Neural cell (in vitro differentiated cells): ENCODE results near the gene PSEN1. TPM values are rescaled to one million over a fixed set of nuclear protein-coding genes. Genes with fewer than 3 reads are reported as not detected.

Experiments used
- H2AFZ ChIP-seq: fragments of 200-600, 300-800 bp; sonication (generic), shearing (Covaris generic); 2 replicates; pipeline ENCODE4 v1.6.0; 2014; ENCODE audit warnings: low read depth, mild to moderate bottlenecking, antibody characterized with exemption, low read length, moderate library complexity
- H3F3A ChIP-seq: fragments of 200-600 bp; shearing (Covaris generic); 2 replicates; pipeline ENCODE4 v1.6.1; 2016; ENCODE audit warnings: mild to moderate bottlenecking, moderate library complexity, mixed read lengths, antibody characterized with exemption, low read length; ENCODE audit not compliant: insufficient read depth, poor library complexity, severe bottlenecking
- H3K27ac ChIP-seq: fragments of 200-600, 300-800 bp; sonication (generic), shearing (Covaris generic); 2 replicates; pipeline ENCODE4 v1.5.1; 2014; ENCODE audit warnings: mild to moderate bottlenecking, low read length, moderate library complexity
- H3K27me3 ChIP-seq: fragments of 300-800, 200-600 bp; sonication (generic), shearing (Covaris generic); 2 replicates; pipeline ENCODE4 v1.6.0; 2014; ENCODE audit warnings: mild to moderate bottlenecking, low read depth, low read length, moderate library complexity; ENCODE audit not compliant: insufficient read depth
- H3K36me3 ChIP-seq: fragments of 300-800, 200-600 bp; sonication (generic), shearing (Covaris generic); 2 replicates; pipeline ENCODE4 v1.5.1; 2014; ENCODE audit warnings: mild to moderate bottlenecking, antibody characterized with exemption, low read length, moderate library complexity; ENCODE audit not compliant: insufficient read depth
- H3K4me2 ChIP-seq: fragments of 300-800, 200-600 bp; sonication (generic), shearing (Covaris generic); 2 replicates; pipeline ENCODE4 v1.6.0; 2014; ENCODE audit warnings: mild to moderate bottlenecking, low read length
- H3K4me3 ChIP-seq: fragments of 300-800, 200-600 bp; sonication (generic), shearing (Covaris generic); 2 replicates; pipeline ENCODE4 v1.5.1; 2014; ENCODE audit warnings: mild to moderate bottlenecking, low read length, moderate library complexity
- H3K79me2 ChIP-seq: fragments of 200-600 bp; shearing (Covaris generic); replicated peaks from 2 replicates; pipeline ENCODE4 v1.6.0; 2014; ENCODE audit warnings: mild to moderate bottlenecking, low read length, moderate library complexity; ENCODE audit not compliant: insufficient read depth
- H3K9ac ChIP-seq: fragments of 300-800, 200-600 bp; sonication (generic), shearing (Covaris generic); 2 replicates; pipeline ENCODE4 v1.6.1; 2016; ENCODE audit warnings: mild to moderate bottlenecking, low read length, mixed read lengths
- H3K9me2 ChIP-seq: fragments of 200-600 bp; shearing (Covaris generic); 2 replicates; pipeline ENCODE4 v1.6.1; 2016; ENCODE audit warnings: mild to moderate bottlenecking, low read length, mixed read lengths; ENCODE audit not compliant: insufficient read depth
- H3K9me3 ChIP-seq: fragments of 200-600, 300-800 bp; sonication (generic), shearing (Covaris generic); 2 replicates; pipeline ENCODE4 v1.6.1; 2016; ENCODE audit warnings: mild to moderate bottlenecking, mixed run types, low read length, moderate library complexity, mixed read lengths
- H4K20me1 ChIP-seq: fragments of 200-600 bp; shearing (Covaris generic); 2 replicates; pipeline ENCODE4 v1.6.1; 2016; ENCODE audit warnings: mild to moderate bottlenecking, mixed run types; ENCODE audit not compliant: insufficient read depth
- CTCF ChIP-seq: fragments of 450-650 bp; IDR thresholded peaks from 2 replicates; pipeline ENCODE4 v1.5.1; 2014; ENCODE audit warnings: antibody characterized with exemption, mild to moderate bottlenecking, moderate library complexity; ENCODE audit not compliant: poor library complexity, severe bottlenecking
- EP300 ChIP-seq: fragments of 450-650 bp; conservative IDR thresholded peaks from 2 replicates; pipeline ENCODE4 v1.6.1; 2014; ENCODE audit warnings: antibody characterized with exemption, mild to moderate bottlenecking, moderate library complexity; ENCODE audit not compliant: poor library complexity, severe bottlenecking
- EZH2 ChIP-seq: fragments of 200-600, 300-800 bp; shearing (Covaris generic), sonication (generic); IDR thresholded peaks from 2 replicates; pipeline ENCODE4 v1.6.1; 2014; ENCODE audit warnings: antibody characterized with exemption, low read length, borderline replicate concordance, mild to moderate bottlenecking; ENCODE audit not compliant: insufficient read depth, poor library complexity, severe bottlenecking
- MXI1 ChIP-seq: fragments of 450-650 bp; conservative IDR thresholded peaks from 2 replicates; pipeline ENCODE4 v1.6.1; 2014; ENCODE audit warnings: antibody characterized with exemption, mild to moderate bottlenecking; ENCODE audit not compliant: poor library complexity, severe bottlenecking
- POLR2AphosphoS5 ChIP-seq: IDR thresholded peaks from 2 replicates; pipeline ENCODE4 v1.6.1; 2012
- RAD21 ChIP-seq: fragments of 450-650 bp; conservative IDR thresholded peaks from 2 replicates; pipeline ENCODE4 v1.6.1; 2014; ENCODE audit warnings: antibody characterized with exemption, mild to moderate bottlenecking, moderate library complexity
- REST ChIP-seq: IDR thresholded peaks from 2 replicates; pipeline ENCODE4 v1.6.1; 2012; ENCODE audit warnings: borderline replicate concordance
- SMC3 ChIP-seq: fragments of 450-650 bp; conservative IDR thresholded peaks from 2 replicates; pipeline ENCODE4 v1.6.1; 2014; ENCODE audit warnings: antibody characterized with exemption, mild to moderate bottlenecking, moderate library complexity; ENCODE audit not compliant: poor library complexity
- TAF1 ChIP-seq: IDR thresholded peaks from 2 replicates; pipeline ENCODE4 v1.6.1; 2012; ENCODE audit warnings: low read depth
- polyA plus RNA-seq: library from polyadenylated mRNA; depleted of rRNA; stranded (reverse); fragments of >200 nt; gene quantifications from 2 replicates; pipeline ENCODE4 v1.2.3, GENCODE V29; 2014

Gene PSEN1
- polyA plus RNA-seq, 1 donor from 2014 or later: 40.3 TPM

- TF ChIP-seq SMC3 (no peak), EZH2 (no peak), REST (no peak), EP300 (no peak), MXI1 (no peak), CTCF (no peak), POLR2AphosphoS5 (no peak)
- no peak overlapping the region for H3K4me3 ChIP-seq
- H3K36me3 ChIP-seq: peaks cover 17% of the 10 kb centered on the region
- no peaks in the 10 kb centered on the region for H3K9me2 ChIP-seq
- no peak overlapping the region for H3K9ac ChIP-seq
- H2AFZ ChIP-seq: no peak overlapping the region
- no peaks in the 10 kb centered on the region for H3K9me3 ChIP-seq
- no peaks in the 10 kb centered on the region for H3F3A ChIP-seq
- no peak overlapping the region for H3K4me2 ChIP-seq
- H3K27ac ChIP-seq: no peak overlapping the region
- H3K79me2 ChIP-seq: no peaks in the 10 kb centered on the region
- H3K27me3 ChIP-seq: no peaks in the 10 kb centered on the region
- no peaks in the 10 kb centered on the region for H4K20me1 ChIP-seq
Observed at GRCh38 chr14:73211251-73212040, 75.1 kb downstream of the PSEN1 start.

GRCh38 chr14:73216030-73216429 is 79.7 kb downstream of the PSEN1 start:
- H2AFZ ChIP-seq: no peak overlapping the region
- no peaks in the 10 kb centered on the region for H3K9me3 ChIP-seq
- H4K20me1 ChIP-seq: no peaks in the 10 kb centered on the region
- H3K9ac ChIP-seq: no peak overlapping the region
- H3K27me3 ChIP-seq: no peaks in the 10 kb centered on the region
- TF ChIP-seq EZH2: no peak
- TF ChIP-seq RAD21: no peak
- no peak for TF ChIP-seq EP300
- TF ChIP-seq POLR2AphosphoS5: no peak
- no peak for TF ChIP-seq MXI1
- TF ChIP-seq REST: no peak
- no peak for TF ChIP-seq TAF1
- no peak for TF ChIP-seq SMC3
- no peak for TF ChIP-seq CTCF
- no peaks in the 10 kb centered on the region for H3K9me2 ChIP-seq
- H3K4me2 ChIP-seq: no peak overlapping the region
- H3K4me3 ChIP-seq: no peak overlapping the region
- H3K79me2 ChIP-seq: no peaks in the 10 kb centered on the region
- H3K27ac ChIP-seq: no peak overlapping the region
- peaks cover 11% of the 10 kb centered on the region for H3K36me3 ChIP-seq
- H3F3A ChIP-seq: no peaks in the 10 kb centered on the region
